Gastroesophageal sphincter (tissue), 3 donors: ENCODE results near the gene CBX7.

Source experiments
- CTCF ChIP-seq, 4 experiments: fragments of 200-600 bp in 2 of 4; fragments of 450-650 bp in 2 of 4; sonication (generic) in 1 of 4; IDR thresholded peaks; one replicate each; pipeline ENCODE4 v1.5.1; 2017 to 2019; ENCODE audit warnings: antibody characterized with exemption in 4 of 4, mild to moderate bottlenecking in 2 of 4, moderate library complexity in 2 of 4
- POLR2A ChIP-seq, 2 donors: fragments of 450-650 bp; IDR thresholded peaks; one replicate each; pipeline ENCODE4 v1.6.1; 2017; ENCODE audit warnings: antibody characterized with exemption in 2 of 2, mild to moderate bottlenecking in 2 of 2, moderate library complexity in 1 of 2
- POLR2AphosphoS5 ChIP-seq: sonication (generic); formaldehyde crosslinking; IDR thresholded peaks from one replicate; pipeline ENCODE4 v1.6.1; 2017; ENCODE audit warnings: antibody characterized with exemption

GRCh38 chr22:39095971-39096370 lies 56.5 kb downstream of the CBX7 start:
- no peak for TF ChIP-seq CTCF (IDR thresholded peaks at IDR 0.05)
- no peak for TF ChIP-seq POLR2A (IDR thresholded peaks at IDR 0.05)
- no peak for TF ChIP-seq POLR2AphosphoS5
